Lower leg skin (tissue), 3 donors: ENCODE measurements around the gene DBR1.

Experiments used
- POLR2A ChIP-seq, 2 donors: fragments of 450-650 bp; IDR thresholded peaks; one replicate each; pipeline ENCODE4 v1.6.1; 2016 to 2017; ENCODE audit warnings: antibody characterized with exemption in 2 of 2, mild to moderate bottlenecking in 1 of 2, moderate library complexity in 1 of 2
- TF ChIP-seq, protein P1 (sequence below), 3 donors: fragments of 450-650 bp; IDR thresholded peaks; one replicate each; pipeline ENCODE4 v1.5.1; 2016; ENCODE audit warnings: antibody characterized with exemption in 3 of 3, mild to moderate bottlenecking in 3 of 3, moderate library complexity in 2 of 3

DNA sequence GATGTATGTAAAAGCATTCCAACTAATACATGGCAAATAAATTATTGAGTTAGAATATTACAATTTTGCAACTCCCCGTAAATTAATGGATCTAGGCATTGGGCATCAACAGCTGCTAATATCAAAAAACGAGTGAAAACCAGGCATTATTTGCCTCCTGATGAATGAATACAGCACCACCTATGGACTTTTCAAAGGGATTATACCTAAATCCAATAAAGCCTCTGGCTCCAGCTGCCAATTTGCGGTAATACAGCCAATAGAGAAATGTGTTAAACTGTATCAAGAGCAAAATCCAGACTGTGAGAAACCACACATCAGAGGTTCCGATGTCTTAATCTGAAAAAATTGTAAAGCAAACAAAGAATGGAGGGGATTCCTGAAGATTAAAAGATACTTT, 26.2 kb downstream of the DBR1 start:
- TF ChIP-seq, protein P1, sequence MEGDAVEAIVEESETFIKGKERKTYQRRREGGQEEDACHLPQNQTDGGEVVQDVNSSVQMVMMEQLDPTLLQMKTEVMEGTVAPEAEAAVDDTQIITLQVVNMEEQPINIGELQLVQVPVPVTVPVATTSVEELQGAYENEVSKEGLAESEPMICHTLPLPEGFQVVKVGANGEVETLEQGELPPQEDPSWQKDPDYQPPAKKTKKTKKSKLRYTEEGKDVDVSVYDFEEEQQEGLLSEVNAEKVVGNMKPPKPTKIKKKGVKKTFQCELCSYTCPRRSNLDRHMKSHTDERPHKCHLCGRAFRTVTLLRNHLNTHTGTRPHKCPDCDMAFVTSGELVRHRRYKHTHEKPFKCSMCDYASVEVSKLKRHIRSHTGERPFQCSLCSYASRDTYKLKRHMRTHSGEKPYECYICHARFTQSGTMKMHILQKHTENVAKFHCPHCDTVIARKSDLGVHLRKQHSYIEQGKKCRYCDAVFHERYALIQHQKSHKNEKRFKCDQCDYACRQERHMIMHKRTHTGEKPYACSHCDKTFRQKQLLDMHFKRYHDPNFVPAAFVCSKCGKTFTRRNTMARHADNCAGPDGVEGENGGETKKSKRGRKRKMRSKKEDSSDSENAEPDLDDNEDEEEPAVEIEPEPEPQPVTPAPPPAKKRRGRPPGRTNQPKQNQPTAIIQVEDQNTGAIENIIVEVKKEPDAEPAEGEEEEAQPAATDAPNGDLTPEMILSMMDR (IDR thresholded peaks at IDR 0.05): no peak
- no peak for TF ChIP-seq POLR2A (IDR thresholded peaks at IDR 0.05)
